Activated T-cell treated with anti-CD3 and anti-CD28 coated beads, Interleukin-2, amount 50 U/mL, for 1 hour (primary cell): Measurements from ENCODE around the gene SNTN.
"Not testable (repeated sequence)": the region's sequence is repeated elsewhere in the genome, so short reads cannot be mapped to it uniquely, and the experiment has no call there.

ENCODE experiments used
- DNase-seq: peaks from one replicate; pipeline ENCODE4 v3.0.0-alpha.2; 2020

Gene SNTN

DNA sequence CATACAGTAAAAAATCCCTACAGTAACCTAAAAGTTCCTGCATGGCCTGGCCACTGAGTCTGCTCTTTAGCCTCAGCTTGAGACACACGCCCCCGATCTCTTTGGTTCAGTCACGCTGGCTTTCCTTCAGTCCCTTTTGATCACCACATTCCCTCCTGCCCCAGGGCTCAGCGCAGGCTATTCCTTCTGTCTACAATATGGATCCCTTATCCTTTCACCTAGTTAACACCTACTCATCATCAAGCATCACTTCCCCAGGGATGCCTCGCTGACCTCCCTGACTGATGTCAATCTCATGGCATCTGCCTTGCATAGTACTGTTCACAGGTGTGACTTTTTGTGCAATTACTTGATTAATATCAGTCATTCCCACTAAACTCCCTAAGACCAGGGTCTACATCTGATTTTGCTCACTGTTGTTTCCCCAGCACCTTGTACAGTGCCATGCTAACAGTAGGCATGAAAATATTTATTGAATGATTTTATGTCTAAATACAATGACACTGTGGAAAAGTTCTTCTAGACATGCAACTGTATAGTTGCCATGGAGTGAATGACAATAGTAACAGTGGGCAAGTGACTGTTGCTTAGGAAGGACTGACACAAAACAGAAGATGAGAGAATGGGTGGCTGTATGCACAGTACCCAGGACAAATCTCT lies at the start of gene SNTN:
Gene SNTN (plus strand): TSS at position 610 of the 660 bp plus-strand sequence. CDS start 13 bp downstream, at position 623.
- DNase-seq = no peak

GRCh38 chr3:63607716-63608115 lies 44.8 kb upstream of the SNTN start:
- no peak for DNase-seq

DNA sequence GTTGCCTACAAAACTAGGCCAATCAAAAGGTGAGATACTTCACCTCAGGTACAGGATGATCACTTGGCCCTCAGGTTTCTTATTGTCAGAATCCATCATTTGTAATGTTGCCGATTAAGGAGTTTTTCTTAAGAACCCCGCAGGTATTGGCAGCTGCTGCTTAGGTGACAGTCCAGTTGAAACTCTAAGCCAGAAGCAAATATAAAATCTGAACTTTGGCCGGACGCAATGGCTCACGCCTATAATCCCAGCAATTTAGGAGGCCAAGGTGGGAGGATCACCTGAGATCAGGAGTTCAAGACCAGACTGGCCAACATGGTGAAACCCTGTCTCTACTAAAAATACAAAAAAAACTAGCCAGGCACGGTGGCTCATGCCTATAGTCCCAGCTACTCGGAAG lies 43.1 kb upstream of the SNTN start:
- DNase-seq = no peak

GRCh38 chr3:63609834-63610233 lies 42.6 kb upstream of the SNTN start:
- no peak for DNase-seq

DNA sequence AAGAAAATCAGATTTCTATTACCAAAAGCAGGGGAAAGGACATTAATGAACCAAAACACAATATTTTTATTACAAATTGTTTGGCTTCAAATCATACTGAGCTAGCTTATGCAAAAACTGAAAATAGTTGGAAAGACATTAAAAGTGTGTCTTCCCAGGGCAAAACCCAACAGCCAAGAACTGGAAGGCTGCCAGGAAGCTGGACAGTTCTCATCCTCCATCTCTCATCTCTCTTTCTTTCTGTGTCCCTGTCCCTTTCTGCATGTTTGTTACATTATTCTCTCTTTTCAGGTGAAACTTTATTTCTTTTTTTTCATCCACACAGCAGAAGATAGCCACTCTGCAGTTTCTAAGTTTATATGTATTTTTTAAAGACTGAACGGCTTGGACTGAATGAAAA lies 41.1 kb upstream of the SNTN start:
- DNase-seq = no peak

DNA sequence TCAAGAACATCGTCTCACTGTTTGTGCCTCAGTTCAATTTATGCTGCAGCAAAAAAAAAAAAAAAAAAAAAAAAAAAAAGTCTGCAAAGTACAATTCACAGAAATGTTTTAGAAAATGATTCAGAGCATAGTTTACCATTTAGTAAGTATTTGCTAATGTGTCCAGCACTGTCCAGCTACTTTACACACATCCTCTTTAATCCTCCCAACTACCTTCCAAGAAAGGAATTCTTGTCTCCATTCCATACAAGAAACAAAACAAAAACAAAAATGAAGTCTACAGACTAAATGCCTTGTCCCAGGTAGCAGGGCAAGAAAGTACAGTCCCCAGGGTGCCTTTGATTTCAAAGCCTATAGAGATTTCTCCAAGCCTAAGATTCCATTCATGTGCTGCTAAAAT lies 38.9 kb upstream of the SNTN start:
- DNase-seq = no peak

- DNase-seq = no peak
Measured at GRCh38 chr3:63617391-63617790, 35.1 kb upstream of the SNTN start.

GRCh38 chr3:63624941-63625560 lies 27.4 kb upstream of the SNTN start:
- no peak for DNase-seq

- DNase-seq = no peak
Measured at GRCh38 chr3:63631670-63632069, 20.8 kb upstream of the SNTN start.

GRCh38 chr3:63635186-63635585 lies 17.3 kb upstream of the SNTN start:
- no peak for DNase-seq

DNA sequence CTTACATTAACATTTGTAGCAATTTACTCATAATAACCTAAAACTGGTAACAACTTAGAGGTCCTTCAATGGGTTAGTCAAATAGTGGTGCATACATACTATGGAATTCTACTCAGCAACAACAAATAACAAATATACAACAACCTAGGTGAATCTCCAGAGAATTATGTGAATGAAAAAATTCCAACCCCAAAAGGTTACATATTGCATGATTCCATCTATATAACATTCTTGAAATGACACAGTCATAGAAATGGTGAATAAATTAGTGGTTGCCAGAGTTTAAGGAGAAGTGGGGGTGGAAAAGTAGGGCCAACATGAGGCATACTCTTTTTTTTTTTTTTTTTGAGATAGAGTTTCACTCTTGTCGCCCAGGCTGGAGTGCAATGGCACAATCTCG lies 12.7 kb upstream of the SNTN start:
- DNase-seq = no peak

DNA sequence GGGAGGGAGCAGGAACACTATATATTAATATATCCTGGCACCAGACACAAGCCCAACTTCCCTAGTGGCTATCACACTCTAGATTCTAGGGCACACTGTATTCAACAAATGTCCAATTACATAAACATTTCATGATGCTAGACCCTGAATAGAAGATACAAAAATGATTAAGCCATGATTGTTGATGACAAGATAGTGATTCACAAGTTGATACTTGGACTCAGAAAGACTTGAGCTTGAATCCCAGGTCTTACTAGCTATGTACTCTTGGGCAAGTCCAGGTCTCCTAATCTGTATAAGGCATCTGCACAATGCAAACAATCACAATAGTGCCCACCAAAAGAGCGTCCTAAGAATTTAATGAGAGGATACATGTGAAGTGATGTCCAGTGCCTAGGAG lies 10.0 kb upstream of the SNTN start:
- no peak for DNase-seq

- no peak for DNase-seq
Measured at GRCh38 chr3:63644212-63644797, 8.2 kb upstream of the SNTN start.

GRCh38 chr3:63644928-63645781 lies 7.3 kb upstream of the SNTN start:
- not testable (repeated sequence) for DNase-seq

DNA sequence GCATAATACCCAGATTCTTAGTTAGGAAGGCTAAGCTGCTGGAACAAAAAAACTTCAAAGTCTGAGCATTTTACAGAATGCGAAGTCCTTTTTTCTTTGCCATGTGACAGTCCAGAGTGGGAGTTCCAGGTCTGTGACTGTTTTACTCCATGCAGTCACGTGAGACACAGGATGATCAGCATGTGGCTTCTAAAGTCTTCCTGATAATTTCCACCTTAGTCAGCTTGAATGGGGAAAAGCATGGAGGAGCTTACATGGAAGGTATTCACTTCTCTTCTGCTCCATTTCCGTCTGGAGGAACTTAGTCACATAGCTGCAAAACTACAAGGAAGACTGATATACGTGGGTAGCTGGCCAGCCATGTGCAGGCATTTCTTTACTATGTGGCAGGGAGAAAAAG lies 1.7 kb downstream of the SNTN start:
- no peak for DNase-seq

DNA sequence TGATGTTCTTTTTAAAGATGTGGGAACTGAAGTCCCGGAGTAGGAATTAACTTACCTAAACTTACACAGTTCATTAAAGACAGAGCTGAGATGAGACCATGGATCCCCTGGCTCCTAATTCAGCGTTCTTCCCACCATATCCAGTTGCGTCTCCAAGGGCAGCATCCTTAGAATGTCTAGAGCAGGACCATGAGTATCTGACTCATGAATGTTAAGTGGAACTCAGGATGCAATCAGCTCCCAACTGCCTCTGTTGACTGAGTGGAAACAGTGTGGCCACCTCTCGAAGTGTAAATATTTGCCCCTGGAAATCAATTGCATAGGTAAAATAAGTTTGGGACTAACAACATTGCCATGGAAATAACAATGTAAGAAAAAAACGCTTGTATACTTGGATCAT lies 2.5 kb downstream of the SNTN start:
- no peak for DNase-seq

DNA sequence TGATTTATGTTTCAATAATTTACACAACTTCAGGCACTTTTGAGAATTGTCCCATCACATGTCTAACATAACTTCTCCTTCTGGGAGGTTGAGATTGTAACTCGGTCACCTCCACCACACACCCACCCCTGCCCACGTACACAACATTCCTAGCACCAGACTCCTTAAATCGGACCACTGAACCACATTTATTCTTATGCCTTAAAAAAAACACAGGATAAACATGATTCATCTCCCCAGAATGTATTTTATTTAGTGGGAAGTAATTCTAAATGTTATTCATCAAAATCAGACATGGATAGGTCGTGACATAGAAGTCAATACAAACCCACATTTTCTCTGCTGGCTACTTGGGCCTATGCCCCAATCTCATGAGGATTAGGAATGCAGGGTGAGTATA lies 3.0 kb downstream of the SNTN start:
- DNase-seq = no peak

GRCh38 chr3:63656786-63657185 lies 4.3 kb downstream of the SNTN start:
- no peak for DNase-seq

GRCh38 chr3:63661242-63661641 lies 8.8 kb downstream of the SNTN start:
- DNase-seq = no peak

DNA sequence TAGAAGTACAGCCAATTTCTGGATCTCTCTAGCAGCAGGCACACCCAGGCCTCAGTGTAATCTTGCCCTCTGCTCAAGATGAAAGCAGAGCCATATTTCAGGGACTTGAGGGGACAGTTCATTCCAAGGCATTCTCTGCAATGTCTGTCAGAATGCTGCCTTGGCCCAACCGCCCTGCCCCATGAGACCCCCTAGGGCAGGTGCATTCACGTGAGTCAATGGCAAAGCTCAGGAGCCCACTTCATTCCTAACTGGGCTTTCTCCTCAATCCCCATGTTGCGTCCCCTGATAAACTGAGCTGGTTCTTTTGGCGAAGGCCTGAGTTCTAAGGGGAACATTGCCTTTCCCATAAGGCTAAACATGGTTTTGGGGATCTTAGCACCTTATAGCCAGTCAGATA lies 9.5 kb downstream of the SNTN start:
- DNase-seq = no peak

DNA sequence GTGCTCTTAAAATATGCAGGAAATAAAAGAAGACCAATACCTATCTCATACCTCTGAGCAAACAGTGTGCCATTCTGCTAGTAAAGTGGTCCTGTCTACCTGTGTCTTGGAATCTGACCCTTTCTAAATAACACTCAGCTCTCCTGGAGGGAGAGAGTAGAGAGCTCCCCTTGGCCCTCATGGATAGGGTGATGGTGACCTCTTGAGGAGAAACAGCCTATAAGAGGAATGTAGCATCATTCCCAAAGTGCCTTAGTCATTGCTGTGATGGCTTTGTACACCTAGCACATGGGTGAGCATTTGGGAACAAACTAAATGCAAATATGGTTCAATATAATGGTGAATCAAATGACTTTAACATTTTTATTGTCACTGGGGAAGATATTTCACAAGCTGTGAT lies 10.0 kb downstream of the SNTN start:
- no peak for DNase-seq

GRCh38 chr3:63670544-63670943 lies 18.1 kb downstream of the SNTN start:
- DNase-seq = no peak

DNA sequence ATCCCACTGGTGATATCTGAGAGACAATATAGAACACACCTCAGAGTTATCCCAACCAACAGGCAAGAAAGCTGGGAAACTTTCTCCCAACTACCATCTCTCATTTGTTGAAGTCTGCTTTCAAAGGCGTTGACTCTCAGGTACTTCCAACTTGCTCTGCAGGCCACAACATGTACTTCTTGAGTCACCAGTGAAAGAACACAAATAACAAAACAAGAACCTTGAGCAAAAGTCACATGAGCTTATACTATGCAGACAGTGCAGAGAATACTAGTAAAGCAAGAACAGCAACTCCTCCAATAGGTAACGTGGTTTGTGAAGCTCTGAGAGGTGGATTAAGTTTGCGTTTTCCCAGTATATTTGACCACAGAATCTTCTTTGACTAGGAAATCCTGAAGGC lies 20.6 kb downstream of the SNTN start:
- DNase-seq = no peak

- DNase-seq = no peak
Measured at GRCh38 chr3:63674586-63674985, 22.1 kb downstream of the SNTN start.
